Mesothelial cell of epicardium (in vitro differentiated cells): ENCODE data around the gene SPTLC1. TPM values are rescaled to one million over a fixed set of nuclear protein-coding genes. Genes with fewer than 3 reads are reported as not detected.
"Not testable (repeated sequence)": the region's sequence is repeated elsewhere in the genome, so short reads cannot be mapped to it uniquely, and the experiment has no call there.

Experiments used
- DNase-seq, 2 experiments: peaks; one replicate each; pipeline ENCODE4 v3.0.0; 2021; ENCODE audit warnings: low spot score in 2 of 2; ENCODE audit not compliant: unreplicated experiment in 2 of 2
- H3K27ac Mint-ChIP-seq: 2 replicates; pipeline ENCODE4 v1.8.0; 2021; ENCODE audit warnings: mixed read lengths
- H3K27me3 Mint-ChIP-seq: 2 replicates; pipeline ENCODE4 v1.8.0; 2021; ENCODE audit warnings: low read depth, mixed read lengths
- H3K36me3 Mint-ChIP-seq: 2 replicates; pipeline ENCODE4 v1.8.0; 2021; ENCODE audit warnings: mixed read lengths
- H3K4me1 Mint-ChIP-seq: 2 replicates; pipeline ENCODE4 v1.8.0; 2021; ENCODE audit warnings: mixed read lengths
- H3K4me3 Mint-ChIP-seq: 2 replicates; pipeline ENCODE4 v1.8.0; 2021; ENCODE audit warnings: mild to moderate bottlenecking, moderate library complexity, mixed read lengths
- H3K9me3 Mint-ChIP-seq: 2 replicates; pipeline ENCODE4 v1.8.0; 2021; ENCODE audit warnings: mixed read lengths
- CTCF ChIP-seq: fragments of 200-600 bp; sonication (generic); IDR thresholded peaks from one replicate; pipeline ENCODE4 v1.5.0; 2021; ENCODE audit warnings: antibody characterized with exemption; ENCODE audit not compliant: unreplicated experiment
- total RNA-seq: library from RNA; stranded (reverse); gene quantifications from 3 replicates; pipeline ENCODE4 v1.2.1, GENCODE V29; 2021

Gene SPTLC1
- total RNA-seq, 1 donor from 2014 or later, result 77.7 TPM

GRCh38 chr9:92010705-92011536, 104.3 kb downstream of the SPTLC1 start:
- Mint-ChIP-seq H3K9me3 (peaks cover 21% of the 10 kb centered on the region), H3K36me3 (peaks cover 2% of the 10 kb centered on the region), H3K27me3 (no peaks in the 10 kb centered on the region), H3K4me1 (peaks cover 14% of the 10 kb centered on the region), H3K4me3 (no peak overlapping the region), H3K27ac (peak overlapping the region; percentile 3)
- no peak for DNase-seq
- no peak for TF ChIP-seq CTCF

- H3K9me3 Mint-ChIP-seq, result peaks cover 21% of the 10 kb centered on the region
- H3K4me1 Mint-ChIP-seq, result peaks cover 14% of the 10 kb centered on the region
- not testable (repeated sequence) for H3K4me3 Mint-ChIP-seq, DNase-seq, H3K36me3 Mint-ChIP-seq, H3K27ac Mint-ChIP-seq, H3K27me3 Mint-ChIP-seq
Observed at GRCh38 chr9:92010253-92010652, 105.0 kb downstream of the SPTLC1 start.

- peaks cover 4% of the 10 kb centered on the region for H3K9me3 Mint-ChIP-seq
- H3K4me3 Mint-ChIP-seq, result no peak overlapping the region
- no peaks in the 10 kb centered on the region for H3K36me3 Mint-ChIP-seq
- H3K4me1 Mint-ChIP-seq, result peaks cover 14% of the 10 kb centered on the region
- H3K27me3 Mint-ChIP-seq, result no peaks in the 10 kb centered on the region
- TF ChIP-seq CTCF, result no peak
- DNase-seq, result no peak
- peak overlapping the region; percentile 33 for H3K27ac Mint-ChIP-seq
Observed at GRCh38 chr9:92008041-92008440, 107.2 kb downstream of the SPTLC1 start.

GRCh38 chr9:92004045-92004392, 111.2 kb downstream of the SPTLC1 start:
- H3K27me3 Mint-ChIP-seq, result no peaks in the 10 kb centered on the region
- TF ChIP-seq CTCF, result no peak
- peaks cover 17% of the 10 kb centered on the region for H3K9me3 Mint-ChIP-seq
- no peak overlapping the region for H3K4me3 Mint-ChIP-seq
- DNase-seq, result no peak
- peaks cover 6% of the 10 kb centered on the region for H3K4me1 Mint-ChIP-seq
- H3K27ac Mint-ChIP-seq, result no peak overlapping the region
- H3K36me3 Mint-ChIP-seq, result no peaks in the 10 kb centered on the region

GRCh38 chr9:92003308-92004044, 111.7 kb downstream of the SPTLC1 start:
- TF ChIP-seq CTCF, result no peak
- DNase-seq, result no peak
- Mint-ChIP-seq H3K27ac (no peak overlapping the region), H3K9me3 (peaks cover 17% of the 10 kb centered on the region), H3K27me3 (no peaks in the 10 kb centered on the region), H3K4me1 (peaks cover 5% of the 10 kb centered on the region), H3K36me3 (no peaks in the 10 kb centered on the region), H3K4me3 (no peak overlapping the region)

GRCh38 chr9:92001948-92002347, 113.3 kb downstream of the SPTLC1 start:
- not testable (repeated sequence) for H3K4me3 Mint-ChIP-seq, H3K27ac Mint-ChIP-seq, DNase-seq, H3K27me3 Mint-ChIP-seq, H3K4me1 Mint-ChIP-seq, H3K36me3 Mint-ChIP-seq
- H3K9me3 Mint-ChIP-seq, result peaks cover 17% of the 10 kb centered on the region
